ENCODE results near the gene PARP9.

Gene PARP9

DNA sequence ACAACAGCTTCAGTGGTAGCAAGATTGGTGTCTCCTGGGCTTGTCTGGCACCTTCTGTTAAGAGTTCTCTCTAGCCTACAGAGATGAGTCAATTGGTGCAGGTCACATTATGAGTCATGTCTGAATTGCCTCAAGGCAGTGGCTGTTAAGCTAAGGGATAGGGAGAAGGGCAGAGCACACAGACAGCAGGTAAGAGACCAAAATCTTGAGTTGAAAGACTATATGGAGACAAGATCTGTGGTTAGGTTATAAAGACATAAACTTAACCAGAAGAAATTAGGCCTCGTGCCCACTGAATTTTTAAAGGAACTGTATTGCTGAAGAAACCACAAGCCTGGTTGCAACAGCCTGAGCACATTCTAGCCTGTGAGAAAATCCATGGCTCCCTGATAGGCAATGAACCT is 30.2 kb downstream of the PARP9 start:
- peak; percentile 51 to 82 for DNase-seq (ENCODE audit: low read depth in 1 of 2, low spot score in 1 of 2)
- Histone ChIP-seq H3K4me3 (replicated peaks; ENCODE audit: insufficient read depth, low read length) (no peak overlapping the region), H3K27ac (replicated peaks) (0 out of 2 replicates have a peak overlapping the region, but pooled peaks have one; percentile 2), H3K27me3 (ENCODE audit: insufficient read depth, poor library complexity, severe bottlenecking) (no peaks in the 10 kb centered on the region)
- 0 out of 2 replicates have a peak, but pooled peaks have one; percentile 29 for TF ChIP-seq POLR2AphosphoS5 (IDR thresholded peaks at IDR 0.05; ENCODE audit: low read depth)
- no peak for TF ChIP-seq GABPA (IDR thresholded peaks at IDR 0.05; ENCODE audit: low read depth)
- TF ChIP-seq, protein P1, sequence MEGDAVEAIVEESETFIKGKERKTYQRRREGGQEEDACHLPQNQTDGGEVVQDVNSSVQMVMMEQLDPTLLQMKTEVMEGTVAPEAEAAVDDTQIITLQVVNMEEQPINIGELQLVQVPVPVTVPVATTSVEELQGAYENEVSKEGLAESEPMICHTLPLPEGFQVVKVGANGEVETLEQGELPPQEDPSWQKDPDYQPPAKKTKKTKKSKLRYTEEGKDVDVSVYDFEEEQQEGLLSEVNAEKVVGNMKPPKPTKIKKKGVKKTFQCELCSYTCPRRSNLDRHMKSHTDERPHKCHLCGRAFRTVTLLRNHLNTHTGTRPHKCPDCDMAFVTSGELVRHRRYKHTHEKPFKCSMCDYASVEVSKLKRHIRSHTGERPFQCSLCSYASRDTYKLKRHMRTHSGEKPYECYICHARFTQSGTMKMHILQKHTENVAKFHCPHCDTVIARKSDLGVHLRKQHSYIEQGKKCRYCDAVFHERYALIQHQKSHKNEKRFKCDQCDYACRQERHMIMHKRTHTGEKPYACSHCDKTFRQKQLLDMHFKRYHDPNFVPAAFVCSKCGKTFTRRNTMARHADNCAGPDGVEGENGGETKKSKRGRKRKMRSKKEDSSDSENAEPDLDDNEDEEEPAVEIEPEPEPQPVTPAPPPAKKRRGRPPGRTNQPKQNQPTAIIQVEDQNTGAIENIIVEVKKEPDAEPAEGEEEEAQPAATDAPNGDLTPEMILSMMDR (IDR thresholded peaks at IDR 0.05; ENCODE audit: insufficient read depth, low read length), result no peak
- peak; percentile 71 for TF ChIP-seq SPI1 (IDR thresholded peaks at IDR 0.05; ENCODE audit: borderline replicate concordance, low read depth)

GRCh38 chr3:122533480-122533879 is 30.6 kb downstream of the PARP9 start:
- H3K27me3 ChIP-seq (ENCODE audit: insufficient read depth, poor library complexity, severe bottlenecking), result no peaks in the 10 kb centered on the region
- TF ChIP-seq POLR2AphosphoS5 (IDR thresholded peaks at IDR 0.05; ENCODE audit: low read depth) (no peak), GABPA (IDR thresholded peaks at IDR 0.05; ENCODE audit: low read depth) (no peak), SPI1 (IDR thresholded peaks at IDR 0.05; ENCODE audit: borderline replicate concordance, low read depth) (no peak)
- TF ChIP-seq, protein P2, sequence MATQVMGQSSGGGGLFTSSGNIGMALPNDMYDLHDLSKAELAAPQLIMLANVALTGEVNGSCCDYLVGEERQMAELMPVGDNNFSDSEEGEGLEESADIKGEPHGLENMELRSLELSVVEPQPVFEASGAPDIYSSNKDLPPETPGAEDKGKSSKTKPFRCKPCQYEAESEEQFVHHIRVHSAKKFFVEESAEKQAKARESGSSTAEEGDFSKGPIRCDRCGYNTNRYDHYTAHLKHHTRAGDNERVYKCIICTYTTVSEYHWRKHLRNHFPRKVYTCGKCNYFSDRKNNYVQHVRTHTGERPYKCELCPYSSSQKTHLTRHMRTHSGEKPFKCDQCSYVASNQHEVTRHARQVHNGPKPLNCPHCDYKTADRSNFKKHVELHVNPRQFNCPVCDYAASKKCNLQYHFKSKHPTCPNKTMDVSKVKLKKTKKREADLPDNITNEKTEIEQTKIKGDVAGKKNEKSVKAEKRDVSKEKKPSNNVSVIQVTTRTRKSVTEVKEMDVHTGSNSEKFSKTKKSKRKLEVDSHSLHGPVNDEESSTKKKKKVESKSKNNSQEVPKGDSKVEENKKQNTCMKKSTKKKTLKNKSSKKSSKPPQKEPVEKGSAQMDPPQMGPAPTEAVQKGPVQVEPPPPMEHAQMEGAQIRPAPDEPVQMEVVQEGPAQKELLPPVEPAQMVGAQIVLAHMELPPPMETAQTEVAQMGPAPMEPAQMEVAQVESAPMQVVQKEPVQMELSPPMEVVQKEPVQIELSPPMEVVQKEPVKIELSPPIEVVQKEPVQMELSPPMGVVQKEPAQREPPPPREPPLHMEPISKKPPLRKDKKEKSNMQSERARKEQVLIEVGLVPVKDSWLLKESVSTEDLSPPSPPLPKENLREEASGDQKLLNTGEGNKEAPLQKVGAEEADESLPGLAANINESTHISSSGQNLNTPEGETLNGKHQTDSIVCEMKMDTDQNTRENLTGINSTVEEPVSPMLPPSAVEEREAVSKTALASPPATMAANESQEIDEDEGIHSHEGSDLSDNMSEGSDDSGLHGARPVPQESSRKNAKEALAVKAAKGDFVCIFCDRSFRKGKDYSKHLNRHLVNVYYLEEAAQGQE (IDR thresholded peaks at IDR 0.05; ENCODE audit: insufficient replicate concordance, low read depth), result no peak
- TF ChIP-seq, protein P1 (IDR thresholded peaks at IDR 0.05; ENCODE audit: insufficient read depth, low read length), result no peak
- 0 out of 2 replicates have a peak overlapping the region, but pooled peaks have one; percentile 2 for H3K27ac ChIP-seq (replicated peaks)
- H3K4me3 ChIP-seq (replicated peaks; ENCODE audit: insufficient read depth, low read length), result no peak overlapping the region
- no peak for DNase-seq (ENCODE audit: low read depth in 1 of 2, low spot score in 1 of 2)

- TF ChIP-seq POLR2AphosphoS5 (IDR thresholded peaks at IDR 0.05; ENCODE audit: low read depth), result no peak
- TF ChIP-seq, protein P2 (IDR thresholded peaks at IDR 0.05; ENCODE audit: insufficient replicate concordance, low read depth), result no peak
- TF ChIP-seq GABPA (IDR thresholded peaks at IDR 0.05; ENCODE audit: low read depth), result no peak
- TF ChIP-seq SPI1 (IDR thresholded peaks at IDR 0.05; ENCODE audit: borderline replicate concordance, low read depth), result no peak
- TF ChIP-seq, protein P1 (IDR thresholded peaks at IDR 0.05; ENCODE audit: insufficient read depth, low read length), result no peak
- no peak for DNase-seq (ENCODE audit: low read depth in 1 of 2, low spot score in 1 of 2)
Measured at GRCh38 chr3:122530164-122530563, 33.9 kb downstream of the PARP9 start.

GRCh38 chr3:122523317-122523716 is 40.8 kb downstream of the PARP9 start:
- Histone ChIP-seq H3K4me3 (replicated peaks; ENCODE audit: insufficient read depth, low read length) (no peak overlapping the region), H3K27ac (replicated peaks) (no peak overlapping the region), H3K27me3 (ENCODE audit: insufficient read depth, poor library complexity, severe bottlenecking) (no peaks in the 10 kb centered on the region)
- TF ChIP-seq GABPA (IDR thresholded peaks at IDR 0.05; ENCODE audit: low read depth) (no peak), SPI1 (IDR thresholded peaks at IDR 0.05; ENCODE audit: borderline replicate concordance, low read depth) (no peak), POLR2AphosphoS5 (IDR thresholded peaks at IDR 0.05; ENCODE audit: low read depth) (no peak)
- TF ChIP-seq, protein P2 (IDR thresholded peaks at IDR 0.05; ENCODE audit: insufficient replicate concordance, low read depth), result no peak
- TF ChIP-seq, protein P1 (IDR thresholded peaks at IDR 0.05; ENCODE audit: insufficient read depth, low read length), result no peak
- DNase-seq (ENCODE audit: low read depth in 1 of 2, low spot score in 1 of 2), result no peak

More at GRCh38 chr3:122530164-122530563, 33.9 kb downstream of the PARP9 start:
- Histone ChIP-seq H3K27me3 (ENCODE audit: insufficient read depth, poor library complexity, severe bottlenecking) (no peaks in the 10 kb centered on the region), H3K27ac (replicated peaks) (no peak overlapping the region), H3K4me3 (replicated peaks; ENCODE audit: insufficient read depth, low read length) (no peak overlapping the region)
